ENCODE results near the gene ACP5. TPM values are rescaled to one million over a fixed set of nuclear protein-coding genes. Genes with fewer than 3 reads are reported as not detected.

ACP5 gene
- total RNA-seq, 2 donors from 2014 or later: 8.0 to 22.4 TPM

DNA sequence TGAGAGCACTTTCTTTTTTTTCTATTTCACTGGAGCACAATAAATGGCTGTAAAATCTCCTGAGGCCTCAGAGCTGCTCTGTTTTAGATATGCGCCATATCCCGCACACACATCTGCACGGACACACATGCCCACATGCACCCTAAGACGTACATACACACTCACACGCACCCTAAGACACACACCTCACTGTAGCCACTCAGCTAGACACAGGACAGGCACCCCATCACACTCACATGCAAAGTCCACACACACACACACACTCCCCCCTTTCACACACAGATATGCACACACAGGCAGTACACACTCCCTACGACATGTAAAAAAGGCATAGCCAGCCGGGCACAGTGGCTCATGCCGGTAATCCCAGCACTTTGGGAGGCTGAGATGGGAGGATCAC is 27.2 kb downstream of the ACP5 start:
- Histone ChIP-seq H3K4me3 (no peak overlapping the region), H3K36me3 (replicated peaks in 1 of 2; ENCODE audit: insufficient read depth in 1 of 2, low read depth in 2 of 2) (peaks cover 0 to 13% of the 10 kb centered on the region in 2 donors), H3K9me3 (no peaks in the 10 kb centered on the region), H3K27ac (no peak overlapping the region), H3K4me1 (no peaks in the 10 kb centered on the region), H3K27me3 (no peaks in the 10 kb centered on the region)
- TF ChIP-seq, protein P1, sequence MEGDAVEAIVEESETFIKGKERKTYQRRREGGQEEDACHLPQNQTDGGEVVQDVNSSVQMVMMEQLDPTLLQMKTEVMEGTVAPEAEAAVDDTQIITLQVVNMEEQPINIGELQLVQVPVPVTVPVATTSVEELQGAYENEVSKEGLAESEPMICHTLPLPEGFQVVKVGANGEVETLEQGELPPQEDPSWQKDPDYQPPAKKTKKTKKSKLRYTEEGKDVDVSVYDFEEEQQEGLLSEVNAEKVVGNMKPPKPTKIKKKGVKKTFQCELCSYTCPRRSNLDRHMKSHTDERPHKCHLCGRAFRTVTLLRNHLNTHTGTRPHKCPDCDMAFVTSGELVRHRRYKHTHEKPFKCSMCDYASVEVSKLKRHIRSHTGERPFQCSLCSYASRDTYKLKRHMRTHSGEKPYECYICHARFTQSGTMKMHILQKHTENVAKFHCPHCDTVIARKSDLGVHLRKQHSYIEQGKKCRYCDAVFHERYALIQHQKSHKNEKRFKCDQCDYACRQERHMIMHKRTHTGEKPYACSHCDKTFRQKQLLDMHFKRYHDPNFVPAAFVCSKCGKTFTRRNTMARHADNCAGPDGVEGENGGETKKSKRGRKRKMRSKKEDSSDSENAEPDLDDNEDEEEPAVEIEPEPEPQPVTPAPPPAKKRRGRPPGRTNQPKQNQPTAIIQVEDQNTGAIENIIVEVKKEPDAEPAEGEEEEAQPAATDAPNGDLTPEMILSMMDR (IDR thresholded peaks at IDR 0.05): no peak
- TF ChIP-seq POLR2A (IDR thresholded peaks at IDR 0.05): no peak
- intact Hi-C loops (cut with DNase I): no loop called here
- 79 to 87% methylated on average over 8 of the region's 8 CpGs for WGBS, 2 donors
- ATAC-seq (no peak), DNase-seq (no peak)

DNA sequence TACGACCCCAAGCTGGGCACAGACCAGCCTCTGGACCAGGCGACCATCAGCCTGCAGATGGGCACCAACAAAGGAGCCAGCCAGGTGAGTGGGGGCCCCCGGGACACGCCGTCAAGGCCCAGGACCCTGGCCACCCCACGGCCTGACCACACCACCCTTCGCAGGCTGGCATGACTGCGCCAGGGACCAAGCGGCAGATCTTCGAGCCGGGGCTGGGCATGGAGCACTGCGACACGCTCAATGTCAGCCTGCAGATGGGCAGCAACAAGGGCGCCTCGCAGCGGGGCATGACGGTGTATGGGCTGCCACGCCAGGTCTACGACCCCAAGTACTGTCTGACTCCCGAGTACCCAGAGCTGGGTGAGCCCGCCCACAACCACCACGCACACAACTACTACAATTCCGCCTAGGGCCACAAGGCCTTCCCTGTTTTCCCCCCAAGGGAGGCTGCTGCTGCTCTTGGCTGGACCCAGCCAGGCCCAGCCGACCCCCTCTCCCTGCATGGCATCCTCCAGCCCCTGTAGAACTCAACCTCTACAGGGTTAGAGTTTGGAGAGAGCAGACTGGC is 28.0 kb downstream of the ACP5 start:
- no peak overlapping the region for H3K27ac ChIP-seq

DNA sequence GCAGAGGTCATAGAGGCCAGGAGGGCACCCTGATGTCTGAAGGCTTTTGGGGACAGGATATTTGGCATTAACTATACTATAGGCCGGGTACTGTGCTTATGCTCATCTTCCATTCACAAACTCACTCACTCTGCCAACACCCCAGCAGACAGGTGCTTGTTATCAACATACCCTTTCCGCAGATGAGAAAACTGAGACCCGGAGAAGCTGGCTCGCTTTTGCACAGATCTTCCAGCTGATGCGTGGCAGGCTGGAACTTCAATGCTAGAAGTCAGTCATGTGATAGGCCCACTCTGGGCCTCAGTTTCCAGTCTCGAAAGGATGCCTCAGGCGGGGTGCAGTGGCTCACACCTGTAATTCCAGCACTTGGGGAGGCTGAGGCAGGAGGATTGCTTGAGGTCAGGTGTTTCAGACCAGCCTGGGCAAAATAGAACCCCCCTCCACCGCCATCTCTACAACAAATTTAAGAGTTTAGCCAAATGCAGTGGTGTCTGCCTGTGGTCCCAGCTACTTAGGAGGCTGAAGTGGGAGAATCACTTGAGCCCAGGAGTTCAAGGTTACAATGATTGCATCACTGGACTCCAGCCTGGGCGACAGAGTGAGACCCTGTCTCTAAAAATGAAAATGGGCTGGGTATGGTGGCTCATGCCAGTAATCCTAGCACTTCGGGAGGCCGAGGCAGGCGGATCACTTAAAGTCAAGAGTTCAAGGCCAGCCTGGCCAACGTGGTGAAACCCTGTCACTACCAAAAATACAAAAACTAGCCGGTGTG is 29.3 kb downstream of the ACP5 start:
- ATAC-seq: no peak
- Histone ChIP-seq H3K27ac (no peak overlapping the region), H3K27me3 (no peaks in the 10 kb centered on the region), H3K4me1 (no peaks in the 10 kb centered on the region), H3K9me3 (no peaks in the 10 kb centered on the region), H3K36me3 (replicated peaks in 1 of 2; ENCODE audit: insufficient read depth in 1 of 2, low read depth in 2 of 2) (peaks cover 0 to 6% of the 10 kb centered on the region in 2 donors), H3K4me3 (no peak overlapping the region)
- DNase-seq: no peak
- intact Hi-C loops (cut with DNase I): no loop called here
- 56 to 84% methylated on average over 5 to 14 of the region's 14 CpGs for WGBS, 2 donors
- TF ChIP-seq, protein P1 (IDR thresholded peaks at IDR 0.05): no peak
- TF ChIP-seq POLR2A (IDR thresholded peaks at IDR 0.05): no peak

More for the DNA sequence above, 28.0 kb downstream of the ACP5 start:
- peaks cover 0 to 13% of the 10 kb centered on the region in 2 donors for H3K36me3 ChIP-seq (replicated peaks in 1 of 2; ENCODE audit: insufficient read depth in 1 of 2, low read depth in 2 of 2)
- WGBS, 2 donors: 81 to 90% methylated on average over 3 to 19 of the region's 24 CpGs
- no peak overlapping the region for H3K4me3 ChIP-seq
- no peaks in the 10 kb centered on the region for H3K27me3 ChIP-seq
- intact Hi-C loops (cut with DNase I): no loop called here
- DNase-seq (no peak), ATAC-seq (no peak)
- TF ChIP-seq POLR2A (IDR thresholded peaks at IDR 0.05): no peak
- TF ChIP-seq, protein P1 (IDR thresholded peaks at IDR 0.05): no peak
- no peaks in the 10 kb centered on the region for H3K4me1 ChIP-seq
- H3K9me3 ChIP-seq: no peaks in the 10 kb centered on the region

DNA sequence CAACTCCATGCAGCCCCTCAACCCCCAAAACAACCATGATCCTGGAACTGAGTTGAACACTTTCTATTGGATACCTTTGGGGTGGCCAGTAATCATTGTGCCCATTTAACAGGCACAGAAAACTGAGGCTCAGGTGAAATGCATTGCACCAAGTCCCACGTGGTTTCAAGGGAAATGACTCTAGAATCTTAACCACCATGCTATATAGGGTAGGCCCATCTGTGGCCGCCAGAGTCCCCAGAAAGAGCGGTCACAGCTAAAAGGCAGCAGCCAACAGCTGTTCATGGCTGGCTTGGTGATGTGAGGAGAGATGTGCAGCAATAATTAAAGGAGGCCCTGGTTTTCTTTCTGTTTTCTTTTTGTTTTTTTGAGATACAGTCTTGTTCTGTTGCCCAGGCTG is 36.2 kb downstream of the ACP5 start:
- intact Hi-C loops (cut with DNase I): no loop called here
- Histone ChIP-seq H3K4me1 (peaks cover 6% of the 10 kb centered on the region), H3K27ac (no peak overlapping the region), H3K4me3 (no peak overlapping the region), H3K9me3 (no peaks in the 10 kb centered on the region), H3K27me3 (peaks cover 0 to 11% of the 10 kb centered on the region in 2 donors), H3K36me3 (replicated peaks in 1 of 2; ENCODE audit: insufficient read depth in 1 of 2, low read depth in 2 of 2) (no peaks in the 10 kb centered on the region)
- no peak for DNase-seq
- 68 to 77% methylated on average over 3 of the region's 3 CpGs for WGBS, 2 donors
- TF ChIP-seq, protein P1 (IDR thresholded peaks at IDR 0.05): no peak
- TF ChIP-seq POLR2A (IDR thresholded peaks at IDR 0.05): no peak
- no peak for ATAC-seq
